PC-9 (cell line): ENCODE data around the gene ACAD10. TPM values are rescaled to one million over a fixed set of nuclear protein-coding genes. Genes with fewer than 3 reads are reported as not detected.
"Not testable (repeated sequence)": the region's sequence is repeated elsewhere in the genome, so short reads cannot be mapped to it uniquely, and the experiment has no call there.

Source experiments
- BruUV-seq: library from RNA; stranded (reverse); fragments of 400-500 nt; replicated peaks from 2 replicates; lab custom pipeline; 2021; lab: Mats Ljungman, UMichigan
- CTCF ChIA-PET: fragments of 300-600 bp; sonication (Branson Sonifier 250); formaldehyde crosslinking; loops from one replicate; lab custom pipeline; 2022; ENCODE audit warnings: antibody characterized with exemption; lab: Charles Lee
- POLR2A ChIA-PET: fragments of 300-600 bp; sonication (Branson Sonifier 250); formaldehyde crosslinking; loops from one replicate; lab custom pipeline; 2022; ENCODE audit warnings: antibody characterized with exemption; ENCODE audit not compliant: unreplicated experiment; lab: Charles Lee
- DNase-seq, 2 experiments: peaks; one replicate each; pipeline versions ENCODE4 v3.0.0 to v3.0.0-alpha.2; 2015 to 2022; ENCODE audit warnings: mixed read lengths in 1 of 2
- H2AFZ ChIP-seq: fragments of 200-600 bp; sonication (generic); 2 replicates; pipeline ENCODE4 v1.8.1; 2017; ENCODE audit warnings: antibody characterized with exemption
- H3F3A ChIP-seq: fragments of 200-600 bp; sonication (generic); 2 replicates; pipeline ENCODE4 v1.8.1; 2017; ENCODE audit warnings: antibody characterized with exemption, mild to moderate bottlenecking, low read depth; ENCODE audit not compliant: insufficient read depth
- H3K27ac ChIP-seq: fragments of 200-600 bp; sonication (generic); 2 replicates; pipeline ENCODE4 v1.6.1; 2016; ENCODE audit warnings: mixed run types
- H3K27me3 ChIP-seq: fragments of 200-600 bp; sonication (generic); 2 replicates; pipeline ENCODE4 v1.6.1; 2016; ENCODE audit warnings: low read depth, mixed run types; ENCODE audit not compliant: insufficient read depth
- H3K36me3 ChIP-seq: fragments of 200-600 bp; sonication (generic); 2 replicates; pipeline ENCODE4 v1.6.1; 2016; ENCODE audit warnings: low read depth, mixed run types
- H3K4me1 ChIP-seq: fragments of 200-600 bp; sonication (generic); replicated peaks from 2 replicates; pipeline ENCODE4 v1.6.1; 2016; ENCODE audit warnings: mixed run types; ENCODE audit not compliant: insufficient read depth
- H3K4me2 ChIP-seq: fragments of 200-600 bp; sonication (generic); 2 replicates; pipeline ENCODE4 v1.6.1; 2017; ENCODE audit warnings: mixed run types
- H3K4me3 ChIP-seq: fragments of 200-600 bp; sonication (generic); 2 replicates; pipeline ENCODE4 v1.6.1; 2016; ENCODE audit warnings: mixed run types
- H3K79me2 ChIP-seq: fragments of 200-600 bp; sonication (generic); 2 replicates; pipeline ENCODE4 v1.6.1; 2017; ENCODE audit warnings: low read depth, mixed run types
- H3K9me2 ChIP-seq: fragments of 200-600 bp; sonication (generic); 2 replicates; pipeline ENCODE4 v1.8.1; 2017; ENCODE audit warnings: mild to moderate bottlenecking; ENCODE audit not compliant: insufficient read depth
- H3K9me3 ChIP-seq: fragments of 200-600 bp; sonication (generic); 2 replicates; pipeline ENCODE4 v1.8.1; 2016; ENCODE audit warnings: low read depth; ENCODE audit not compliant: insufficient read depth
- H4K20me1 ChIP-seq: fragments of 200-600 bp; sonication (generic); 2 replicates; pipeline ENCODE4 v1.8.1; 2017; ENCODE audit not compliant: insufficient read depth
- EZH2 ChIP-seq: fragments of 200-600 bp; sonication (generic); IDR thresholded peaks from 2 replicates; pipeline ENCODE4 v1.8.0; 2017; ENCODE audit warnings: antibody characterized with exemption, low read depth
- intact Hi-C: fragments of 100-400 bp; cut with micrococcal nuclease; formaldehyde crosslinking; loops from one replicate; pipeline ENCODE4 v1.10.0; 2022; ENCODE audit not compliant: unreplicated experiment
- total RNA-seq: library from RNA; stranded (reverse); gene quantifications from 2 replicates; pipeline ENCODE4 v1.2.3, GENCODE V29; 2021
- TF ChIP-seq, protein P1 (sequence below): fragments of 200-600 bp; sonication (generic); conservative IDR thresholded peaks from 2 replicates; pipeline ENCODE4 v1.6.1; 2017; ENCODE audit warnings: mixed run types, antibody characterized with exemption, mild to moderate bottlenecking, moderate library complexity

ACAD10 gene
- total RNA-seq, 1 experiment from 2014 or later = 30.3 TPM

DNA sequence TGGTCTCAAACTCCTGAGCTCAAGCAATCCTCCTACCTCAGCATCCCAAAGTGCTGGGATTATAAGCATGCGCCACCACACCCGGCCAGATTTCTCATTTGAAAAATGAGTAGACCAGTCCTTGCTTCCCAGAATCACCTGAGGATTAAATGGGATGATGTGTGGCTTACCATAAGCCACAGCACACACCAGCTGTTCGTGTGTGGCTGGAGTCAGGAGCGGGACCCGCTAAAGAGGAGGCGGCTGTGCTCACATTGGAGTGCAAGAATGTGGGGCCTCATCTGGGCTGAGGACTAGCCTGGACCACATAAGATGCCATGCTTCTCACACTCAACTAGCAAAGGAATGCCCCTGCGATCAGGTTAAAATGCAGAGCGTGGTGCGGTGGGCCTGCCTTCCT lies 74.1 kb downstream of the ACAD10 start:
- ChIA-PET CTCF (no interaction called here), POLR2A (no interaction called here)
- no peak for DNase-seq
- no peaks in the 10 kb centered on the region for H3K79me2 ChIP-seq
- no peaks in the 10 kb centered on the region for H3K4me1 ChIP-seq
- H3K36me3 ChIP-seq = no peaks in the 10 kb centered on the region
- H3K27ac ChIP-seq = no peak overlapping the region
- no peaks in the 10 kb centered on the region for H3K27me3 ChIP-seq
- no peaks in the 10 kb centered on the region for H4K20me1 ChIP-seq
- no peaks in the 10 kb centered on the region for H3K9me2 ChIP-seq
- intact Hi-C loops = no loop called here
- H2AFZ ChIP-seq = no peak overlapping the region
- H3K4me2 ChIP-seq = no peak overlapping the region
- BruUV-seq = no TSS peak
- no peak for TF ChIP-seq EZH2
- TF ChIP-seq, protein P1, sequence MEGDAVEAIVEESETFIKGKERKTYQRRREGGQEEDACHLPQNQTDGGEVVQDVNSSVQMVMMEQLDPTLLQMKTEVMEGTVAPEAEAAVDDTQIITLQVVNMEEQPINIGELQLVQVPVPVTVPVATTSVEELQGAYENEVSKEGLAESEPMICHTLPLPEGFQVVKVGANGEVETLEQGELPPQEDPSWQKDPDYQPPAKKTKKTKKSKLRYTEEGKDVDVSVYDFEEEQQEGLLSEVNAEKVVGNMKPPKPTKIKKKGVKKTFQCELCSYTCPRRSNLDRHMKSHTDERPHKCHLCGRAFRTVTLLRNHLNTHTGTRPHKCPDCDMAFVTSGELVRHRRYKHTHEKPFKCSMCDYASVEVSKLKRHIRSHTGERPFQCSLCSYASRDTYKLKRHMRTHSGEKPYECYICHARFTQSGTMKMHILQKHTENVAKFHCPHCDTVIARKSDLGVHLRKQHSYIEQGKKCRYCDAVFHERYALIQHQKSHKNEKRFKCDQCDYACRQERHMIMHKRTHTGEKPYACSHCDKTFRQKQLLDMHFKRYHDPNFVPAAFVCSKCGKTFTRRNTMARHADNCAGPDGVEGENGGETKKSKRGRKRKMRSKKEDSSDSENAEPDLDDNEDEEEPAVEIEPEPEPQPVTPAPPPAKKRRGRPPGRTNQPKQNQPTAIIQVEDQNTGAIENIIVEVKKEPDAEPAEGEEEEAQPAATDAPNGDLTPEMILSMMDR = no peak
- no peaks in the 10 kb centered on the region for H3K9me3 ChIP-seq
- H3K4me3 ChIP-seq = no peak overlapping the region
- 0 out of 2 replicates have a peak, but pooled peaks cover 4% of the 10 kb centered on the region for H3F3A ChIP-seq

DNA sequence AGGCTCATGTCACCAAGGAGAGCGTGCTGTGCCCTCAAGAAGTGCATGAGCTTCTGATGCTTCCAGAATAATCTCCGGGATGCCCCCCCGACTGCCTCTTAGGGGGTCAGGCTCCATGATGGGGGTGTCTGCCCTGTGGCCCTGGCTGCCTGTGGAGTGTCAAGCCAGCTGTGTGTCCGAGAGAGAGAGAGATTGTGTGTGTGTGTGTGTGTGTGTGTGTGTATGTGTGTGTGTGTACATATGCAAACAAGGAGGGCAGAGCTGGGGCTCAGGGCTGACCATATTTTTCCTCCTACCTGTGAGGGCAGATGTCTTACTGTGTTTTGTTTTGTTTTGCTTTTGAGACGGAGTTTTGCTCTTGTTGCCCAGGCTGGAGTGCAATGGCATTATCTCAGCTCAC lies 75.2 kb downstream of the ACAD10 start:
- no peak overlapping the region for H3K4me2 ChIP-seq
- H3K4me1 ChIP-seq = no peaks in the 10 kb centered on the region
- H3K9me2 ChIP-seq = no peaks in the 10 kb centered on the region
- intact Hi-C loops = no loop called here
- H3K27me3 ChIP-seq = no peaks in the 10 kb centered on the region
- peaks cover 9% of the 10 kb centered on the region; the same call in 1 of the 2 replicates for H3F3A ChIP-seq
- ChIA-PET CTCF (no interaction called here), POLR2A (no interaction called here)
- no peak overlapping the region for H3K4me3 ChIP-seq
- no peaks in the 10 kb centered on the region for H4K20me1 ChIP-seq
- H3K36me3 ChIP-seq = no peaks in the 10 kb centered on the region
- no peak overlapping the region for H2AFZ ChIP-seq
- no peaks in the 10 kb centered on the region for H3K9me3 ChIP-seq
- no TSS peak for BruUV-seq
- no peaks in the 10 kb centered on the region for H3K79me2 ChIP-seq
- DNase-seq = no peak
- TF ChIP-seq EZH2 = no peak
- TF ChIP-seq, protein P1 = no peak
- no peak overlapping the region for H3K27ac ChIP-seq

- 0 out of 2 replicates have a peak, but pooled peaks cover 3% of the 10 kb centered on the region for H3K4me1 ChIP-seq
- H3K4me3 ChIP-seq = no peak overlapping the region
- no peak overlapping the region for H3K27ac ChIP-seq
- no peaks in the 10 kb centered on the region for H3K9me2 ChIP-seq
- H3K36me3 ChIP-seq = no peaks in the 10 kb centered on the region
- POLR2A ChIA-PET = no interaction called here
- H4K20me1 ChIP-seq = no peaks in the 10 kb centered on the region
- no peaks in the 10 kb centered on the region for H3K79me2 ChIP-seq
- intact Hi-C loops = no loop called here
- TF ChIP-seq, protein P1 = no peak
- no peak for TF ChIP-seq EZH2
- H3F3A ChIP-seq = peaks cover 9% of the 10 kb centered on the region; the same call in 1 of the 2 replicates
- no peaks in the 10 kb centered on the region for H3K27me3 ChIP-seq
- no TSS peak for BruUV-seq
- no peak overlapping the region for H2AFZ ChIP-seq
- no peak overlapping the region for H3K4me2 ChIP-seq
- no peaks in the 10 kb centered on the region for H3K9me3 ChIP-seq
- DNase-seq = no peak
- CTCF ChIA-PET = no interaction called here
Observed at GRCh38 chr12:111761706-111762105, 75.9 kb downstream of the ACAD10 start.

DNA sequence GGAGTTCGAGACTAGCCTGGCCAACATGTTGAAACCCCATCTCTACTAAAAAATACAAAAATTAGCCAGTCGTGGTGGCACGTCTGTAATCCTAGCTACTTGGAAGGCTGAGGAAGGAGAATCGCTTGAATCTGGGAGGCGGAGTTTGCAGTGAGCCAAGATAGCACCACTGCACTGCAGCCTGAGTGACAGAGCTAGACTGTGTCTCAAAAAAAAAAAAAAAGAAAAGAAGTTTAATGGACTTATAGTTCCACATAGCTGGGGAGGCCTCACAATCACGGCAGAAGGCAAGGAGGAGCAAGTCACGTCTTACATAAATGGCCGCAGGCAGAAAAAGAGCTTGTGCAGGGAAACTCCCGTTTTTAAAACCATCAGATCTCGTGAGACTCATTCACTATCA lies 77.7 kb downstream of the ACAD10 start:
- H3K36me3 ChIP-seq, POLR2A ChIA-PET, H4K20me1 ChIP-seq, DNase-seq, H3F3A ChIP-seq, H3K79me2 ChIP-seq, H3K4me2 ChIP-seq, CTCF ChIA-PET, H2AFZ ChIP-seq, intact Hi-C loops, H3K9me2 ChIP-seq, H3K27ac ChIP-seq, H3K27me3 ChIP-seq, BruUV-seq, H3K9me3 ChIP-seq, H3K4me3 ChIP-seq: not testable (repeated sequence)
- H3K4me1 ChIP-seq = peaks cover 15% of the 10 kb centered on the region; the same call in 1 of the 2 replicates
